ENCODE measurements around the gene MINAR1.

The MINAR1 gene

GRCh38 chr15:79432345-79433275 lies 474 bp downstream of the MINAR1 start:
- no peak for DNase-seq (ENCODE audit: low read depth in 2 of 2)

GRCh38 chr15:79433276-79433990 lies 1.3 kb downstream of the MINAR1 start:
- no peak for DNase-seq (ENCODE audit: low read depth in 2 of 2)

- DNase-seq (ENCODE audit: low read depth in 2 of 2) = no peak
Observed at GRCh38 chr15:79434361-79434760, 2.2 kb downstream of the MINAR1 start.

GRCh38 chr15:79436037-79436780 lies 4.1 kb downstream of the MINAR1 start:
- DNase-seq (ENCODE audit: low read depth in 2 of 2) = no peak

GRCh38 chr15:79437275-79438000 lies 5.3 kb downstream of the MINAR1 start:
- DNase-seq (ENCODE audit: low read depth in 2 of 2) = no peak

- no peak for DNase-seq (ENCODE audit: low read depth in 2 of 2)
Observed at GRCh38 chr15:79439236-79439635, 7.1 kb downstream of the MINAR1 start.

GRCh38 chr15:79440355-79440908 lies 8.3 kb downstream of the MINAR1 start:
- DNase-seq (ENCODE audit: low read depth in 2 of 2) = no peak

- DNase-seq (ENCODE audit: low read depth in 2 of 2) = no peak
Observed at GRCh38 chr15:79442911-79443310, 10.8 kb downstream of the MINAR1 start.

- no peak for DNase-seq (ENCODE audit: low read depth in 2 of 2)
Observed at GRCh38 chr15:79447060-79447459, 14.9 kb downstream of the MINAR1 start.

GRCh38 chr15:79450648-79451047 lies 18.5 kb downstream of the MINAR1 start:
- no peak for DNase-seq (ENCODE audit: low read depth in 2 of 2)

GRCh38 chr15:79451361-79451999 lies 19.3 kb downstream of the MINAR1 start:
- no peak for DNase-seq (ENCODE audit: low read depth in 2 of 2)

GRCh38 chr15:79452244-79453051 lies 20.3 kb downstream of the MINAR1 start:
- no peak for DNase-seq (ENCODE audit: low read depth in 2 of 2)

GRCh38 chr15:79453446-79453845 lies 21.3 kb downstream of the MINAR1 start:
- no peak for DNase-seq (ENCODE audit: low read depth in 2 of 2)

GRCh38 chr15:79454063-79454462 lies 21.9 kb downstream of the MINAR1 start:
- no peak for DNase-seq (ENCODE audit: low read depth in 2 of 2)

GRCh38 chr15:79455361-79455760 lies 23.2 kb downstream of the MINAR1 start:
- no peak for DNase-seq (ENCODE audit: low read depth in 2 of 2)

- no peak for DNase-seq (ENCODE audit: low read depth in 2 of 2)
Observed at GRCh38 chr15:79455943-79456342, 23.8 kb downstream of the MINAR1 start.

- DNase-seq (ENCODE audit: low read depth in 2 of 2) = no peak
Observed at GRCh38 chr15:79458491-79458890, 26.4 kb downstream of the MINAR1 start.

GRCh38 chr15:79459666-79460065 lies 27.5 kb downstream of the MINAR1 start:
- DNase-seq (ENCODE audit: low read depth in 2 of 2) = no peak

- no peak for DNase-seq (ENCODE audit: low read depth in 2 of 2)
Observed at GRCh38 chr15:79463043-79463780, 31.1 kb downstream of the MINAR1 start.
